Stimulated activated effector memory CD8-positive, alpha-beta T cell treated with anti-CD3 and anti-CD28 coated beads, Interleukin-12 subunit alpha, Interleukin-12 subunit beta, amount 100 ng/mL, for 72 hours (primary cell): Measurements from ENCODE around the gene KRT72.
"Not testable (repeated sequence)": the region's sequence is repeated elsewhere in the genome, so short reads cannot be mapped to it uniquely, and the experiment has no call there.

Source experiments
- ATAC-seq: fragments of 150-1000 bp; cut with Tn5 transposase; 2 replicates; pipeline ENCODE4 v1.10.0; 2021
- DNase-seq, 2 donors: peaks; one replicate each; pipeline ENCODE4 v3.0.0; 2021 to 2022; ENCODE audit warnings: low spot score in 2 of 2
- H3K27ac Mint-ChIP-seq: one replicate; pipeline ENCODE4 v1.8.0; 2022; ENCODE audit warnings: mild to moderate bottlenecking, mixed read lengths
- H3K36me3 Mint-ChIP-seq: one replicate; pipeline ENCODE4 v1.8.0; 2022; ENCODE audit warnings: mild to moderate bottlenecking, mixed read lengths
- H3K4me1 Mint-ChIP-seq: one replicate; pipeline ENCODE4 v1.8.0; 2022; ENCODE audit warnings: mixed read lengths
- H3K4me3 Mint-ChIP-seq: one replicate; pipeline ENCODE4 v1.8.0; 2022; ENCODE audit warnings: mild to moderate bottlenecking, mixed read lengths
- H3K9me3 Mint-ChIP-seq: one replicate; pipeline ENCODE4 v1.8.0; 2022; ENCODE audit warnings: mixed read lengths

Gene KRT72

GRCh38 chr12:52605542-52605941 lies 4.3 kb upstream of the KRT72 start:
- Mint-ChIP-seq H3K9me3 (no peaks in the 10 kb centered on the region), H3K27ac (no peak overlapping the region), H3K36me3 (no peaks in the 10 kb centered on the region), H3K4me1 (peaks cover 6% of the 10 kb centered on the region), H3K4me3 (no peak overlapping the region)
- ATAC-seq (no peak), DNase-seq (no peak)

- Mint-ChIP-seq H3K9me3 (no peaks in the 10 kb centered on the region), H3K4me3 (no peak overlapping the region), H3K27ac (no peak overlapping the region), H3K36me3 (no peaks in the 10 kb centered on the region), H3K4me1 (no peaks in the 10 kb centered on the region)
- no peak for DNase-seq
- ATAC-seq, result no peak
Measured at GRCh38 chr12:52604859-52605258, 3.6 kb upstream of the KRT72 start.

GRCh38 chr12:52603314-52603713 lies 2.1 kb upstream of the KRT72 start:
- Mint-ChIP-seq H3K27ac (no peak overlapping the region), H3K36me3 (no peaks in the 10 kb centered on the region), H3K4me3 (no peak overlapping the region), H3K9me3 (no peaks in the 10 kb centered on the region), H3K4me1 (no peaks in the 10 kb centered on the region)
- ATAC-seq (no peak), DNase-seq (no peak)

DNA sequence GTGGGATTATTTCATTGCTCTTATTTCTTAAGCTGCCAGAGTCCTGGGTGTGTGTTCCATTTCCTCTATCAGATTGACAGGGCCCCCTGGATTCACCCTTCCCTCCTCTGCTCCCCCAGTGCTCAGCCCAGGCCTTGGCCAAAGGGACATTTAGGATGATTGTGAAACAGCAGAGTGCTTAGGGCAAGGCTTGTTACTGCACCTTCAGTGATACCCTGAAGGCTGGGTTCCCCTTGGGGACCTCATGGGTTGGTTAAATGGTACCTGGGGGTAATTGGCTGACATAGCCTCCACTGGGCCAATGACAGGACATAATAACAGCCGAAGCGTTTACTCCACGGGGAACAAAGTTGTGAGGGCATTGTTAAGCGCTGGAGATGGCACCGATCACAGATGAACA lies 1.3 kb upstream of the KRT72 start:
- H3K4me3 Mint-ChIP-seq, result no peak overlapping the region
- no peaks in the 10 kb centered on the region for H3K4me1 Mint-ChIP-seq
- DNase-seq (no peak), ATAC-seq (no peak)
- H3K36me3 Mint-ChIP-seq, result no peaks in the 10 kb centered on the region
- H3K27ac Mint-ChIP-seq, result no peak overlapping the region
- H3K9me3 Mint-ChIP-seq, result no peaks in the 10 kb centered on the region

GRCh38 chr12:52601671-52602070 lies 408 bp upstream of the KRT72 start:
- Mint-ChIP-seq H3K36me3 (no peaks in the 10 kb centered on the region), H3K9me3 (no peaks in the 10 kb centered on the region), H3K27ac (no peak overlapping the region), H3K4me1 (no peaks in the 10 kb centered on the region), H3K4me3 (no peak overlapping the region)
- no peak for ATAC-seq
- no peak for DNase-seq

DNA sequence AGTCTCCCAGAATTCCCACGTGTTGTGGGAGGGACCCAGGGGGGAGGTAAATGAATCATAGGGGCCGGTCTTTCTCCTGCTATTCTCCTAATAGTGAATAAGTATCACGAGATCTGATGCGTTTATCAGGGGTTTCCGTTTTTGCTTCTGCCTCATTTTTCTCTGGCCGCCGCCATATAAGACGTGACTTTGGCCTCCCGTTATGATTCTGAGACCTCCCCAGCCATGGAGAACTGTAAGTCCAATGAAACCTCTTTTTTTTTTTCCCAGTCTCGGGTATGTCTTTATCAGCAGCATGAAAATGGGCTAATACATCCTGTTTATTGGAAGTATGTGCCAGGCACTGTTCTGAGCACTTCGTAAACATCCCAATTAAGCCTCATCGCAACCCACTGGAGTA lies 788 bp downstream of the KRT72 start:
- no peak for ATAC-seq
- H3K36me3 Mint-ChIP-seq, result no peaks in the 10 kb centered on the region
- H3K4me3 Mint-ChIP-seq, result no peak overlapping the region

GRCh38 chr12:52600071-52600470 lies 1.2 kb downstream of the KRT72 start:
- DNase-seq (no peak), ATAC-seq (no peak)
- Mint-ChIP-seq H3K27ac (no peak overlapping the region), H3K4me3 (no peak overlapping the region), H3K36me3 (no peaks in the 10 kb centered on the region), H3K9me3 (no peaks in the 10 kb centered on the region), H3K4me1 (no peaks in the 10 kb centered on the region)

More for the DNA sequence above, 788 bp downstream of the KRT72 start:
- DNase-seq, result no peak
- Mint-ChIP-seq H3K27ac (no peak overlapping the region), H3K4me1 (no peaks in the 10 kb centered on the region), H3K9me3 (no peaks in the 10 kb centered on the region)

DNA sequence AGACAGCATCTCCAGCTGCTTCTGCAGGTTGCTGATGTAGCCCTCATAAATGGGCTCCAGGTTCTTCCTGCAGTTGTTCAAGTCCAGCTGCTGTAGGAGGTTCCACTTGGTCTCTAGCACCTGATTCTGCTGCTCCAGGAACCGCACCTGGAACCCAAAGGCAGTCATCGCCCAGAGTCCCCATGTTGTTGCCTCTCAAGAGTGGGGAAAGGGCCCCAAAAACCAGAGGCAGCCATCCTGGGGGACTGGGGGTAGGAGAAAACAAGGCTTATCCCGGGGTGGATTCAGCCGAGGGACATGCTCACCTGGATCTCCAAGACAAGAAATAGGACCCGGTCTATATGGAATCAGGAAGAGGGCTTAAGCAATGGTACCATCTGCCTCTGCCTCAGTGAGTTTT lies 2.3 kb downstream of the KRT72 start:
- ATAC-seq, result no peak

GRCh38 chr12:52594237-52594636 lies 7.0 kb downstream of the KRT72 start:
- H3K36me3 Mint-ChIP-seq, H3K9me3 Mint-ChIP-seq, H3K27ac Mint-ChIP-seq, H3K4me3 Mint-ChIP-seq, ATAC-seq, H3K4me1 Mint-ChIP-seq, DNase-seq: not testable (repeated sequence)

More for the DNA sequence above, 2.3 kb downstream of the KRT72 start:
- H3K27ac Mint-ChIP-seq, result no peak overlapping the region
- no peaks in the 10 kb centered on the region for H3K36me3 Mint-ChIP-seq
- DNase-seq, result no peak
- no peak overlapping the region for H3K4me3 Mint-ChIP-seq
- H3K4me1 Mint-ChIP-seq, result no peaks in the 10 kb centered on the region
- no peaks in the 10 kb centered on the region for H3K9me3 Mint-ChIP-seq

GRCh38 chr12:52591521-52591920 lies 9.7 kb downstream of the KRT72 start:
- no peaks in the 10 kb centered on the region for H3K9me3 Mint-ChIP-seq
- no peaks in the 10 kb centered on the region for H3K36me3 Mint-ChIP-seq
- no peaks in the 10 kb centered on the region for H3K4me1 Mint-ChIP-seq
- DNase-seq (no peak), ATAC-seq (no peak)
- peak overlapping the region; percentile 7 for H3K27ac Mint-ChIP-seq
- H3K4me3 Mint-ChIP-seq, result no peak overlapping the region

- no peaks in the 10 kb centered on the region for H3K36me3 Mint-ChIP-seq
- no peak for DNase-seq
- H3K9me3 Mint-ChIP-seq, result no peaks in the 10 kb centered on the region
- H3K27ac Mint-ChIP-seq, result no peak overlapping the region
- H3K4me3 Mint-ChIP-seq, result no peak overlapping the region
- ATAC-seq, result no peak
- no peaks in the 10 kb centered on the region for H3K4me1 Mint-ChIP-seq
Measured at GRCh38 chr12:52590021-52590420, 11.2 kb downstream of the KRT72 start.

GRCh38 chr12:52587563-52587962 lies 13.7 kb downstream of the KRT72 start:
- Mint-ChIP-seq H3K27ac (no peak overlapping the region), H3K9me3 (no peaks in the 10 kb centered on the region), H3K4me1 (peaks cover 6% of the 10 kb centered on the region), H3K36me3 (no peaks in the 10 kb centered on the region), H3K4me3 (no peak overlapping the region)
- no peak for DNase-seq
- no peak for ATAC-seq

GRCh38 chr12:52585946-52586345 lies 15.3 kb downstream of the KRT72 start:
- no peaks in the 10 kb centered on the region for H3K36me3 Mint-ChIP-seq
- DNase-seq, result no peak
- no peak for ATAC-seq
- H3K27ac Mint-ChIP-seq, result no peak overlapping the region
- H3K9me3 Mint-ChIP-seq, result no peaks in the 10 kb centered on the region
- peaks cover 6% of the 10 kb centered on the region for H3K4me1 Mint-ChIP-seq
- no peak overlapping the region for H3K4me3 Mint-ChIP-seq

DNA sequence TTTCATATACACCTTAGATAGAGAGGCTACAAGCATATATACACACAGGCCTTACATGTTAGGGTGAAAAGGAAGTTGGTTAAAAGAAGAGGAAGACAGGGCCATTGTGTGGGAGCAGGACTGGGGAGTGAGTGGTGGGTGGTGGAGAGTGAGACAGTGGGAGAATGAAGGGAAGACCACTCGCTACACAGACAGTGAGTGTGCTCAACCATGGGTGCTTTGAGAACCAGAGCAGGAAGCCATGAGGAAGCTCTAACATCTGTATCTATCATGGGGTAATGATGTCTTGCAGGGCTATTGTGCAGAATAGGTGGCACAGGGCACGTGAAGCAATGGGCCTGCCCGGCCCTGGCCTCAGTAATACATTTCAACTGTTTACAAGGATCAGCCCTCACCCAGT lies 16.2 kb downstream of the KRT72 start:
- Mint-ChIP-seq H3K27ac (no peak overlapping the region), H3K4me3 (no peak overlapping the region), H3K4me1 (peaks cover 6% of the 10 kb centered on the region), H3K36me3 (no peaks in the 10 kb centered on the region), H3K9me3 (no peaks in the 10 kb centered on the region)
- DNase-seq (no peak), ATAC-seq (no peak)

GRCh38 chr12:52584156-52584682 lies 17.0 kb downstream of the KRT72 start:
- H3K9me3 Mint-ChIP-seq, result no peaks in the 10 kb centered on the region
- H3K4me3 Mint-ChIP-seq, result no peak overlapping the region
- H3K36me3 Mint-ChIP-seq, result no peaks in the 10 kb centered on the region
- ATAC-seq (no peak), DNase-seq (no peak)
- peaks cover 6% of the 10 kb centered on the region for H3K4me1 Mint-ChIP-seq
- no peak overlapping the region for H3K27ac Mint-ChIP-seq

- DNase-seq (peak; percentile 38 to 70), ATAC-seq (peak; percentile 66)
- H3K4me3 Mint-ChIP-seq, result no peak overlapping the region
- no peaks in the 10 kb centered on the region for H3K36me3 Mint-ChIP-seq
- peaks cover 6% of the 10 kb centered on the region for H3K4me1 Mint-ChIP-seq
- H3K27ac Mint-ChIP-seq, result no peak overlapping the region
- H3K9me3 Mint-ChIP-seq, result no peaks in the 10 kb centered on the region
Measured at GRCh38 chr12:52582971-52583456, 18.2 kb downstream of the KRT72 start.

DNA sequence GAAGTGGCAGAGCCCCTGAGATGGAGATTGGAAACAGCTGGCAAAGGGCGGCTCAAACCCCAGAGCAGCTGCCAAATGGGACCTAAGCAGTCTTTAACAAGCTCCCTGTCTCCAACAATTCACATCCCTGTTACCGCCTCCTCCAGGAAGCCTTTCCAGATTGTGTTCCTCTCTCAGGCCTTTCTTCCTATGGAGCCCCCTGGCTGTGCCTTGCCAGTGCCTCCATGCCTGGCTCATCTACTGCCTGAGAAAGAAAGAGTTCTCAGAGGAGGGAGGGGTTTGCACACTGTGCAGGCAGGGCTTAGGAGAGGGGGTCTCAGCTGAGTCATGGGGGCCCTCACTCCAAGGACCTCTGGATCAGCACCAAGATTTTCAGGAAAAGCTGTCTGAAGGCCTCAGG lies 18.8 kb downstream of the KRT72 start:
- Mint-ChIP-seq H3K36me3 (no peaks in the 10 kb centered on the region), H3K4me1 (peaks cover 6% of the 10 kb centered on the region), H3K9me3 (no peaks in the 10 kb centered on the region), H3K27ac (no peak overlapping the region), H3K4me3 (no peak overlapping the region)
- ATAC-seq, result peak; percentile 14
- DNase-seq, result no peak
